Stimulated activated CD4-positive, alpha-beta T cell treated with anti-CD3 and anti-CD28 coated beads, Interleukin-1b, Interleukin-23, amount 100 ng/mL, for 4 hours (primary cell): ENCODE measurements around the gene CIAO2B.
"Not testable (repeated sequence)": the region's sequence is repeated elsewhere in the genome, so short reads cannot be mapped to it uniquely, and the experiment has no call there.

ENCODE experiments used
- DNase-seq, 2 donors: peaks; one replicate each; pipeline ENCODE4 v3.0.0-alpha.2; 2020; ENCODE audit warnings: low read depth in 2 of 2

Gene CIAO2B

GRCh38 chr16:66955363-66956153, 21.4 kb upstream of the CIAO2B start:
- not testable (repeated sequence) for DNase-seq

GRCh38 chr16:66954097-66954659, 20.0 kb upstream of the CIAO2B start:
- peak; percentile 65 to 68 for DNase-seq

- DNase-seq: no peak
These were observed 19.4 kb upstream of the CIAO2B start for GRCh38 chr16:66953462-66954096.

GRCh38 chr16:66952430-66953110, 18.4 kb upstream of the CIAO2B start:
- DNase-seq: no peak

GRCh38 chr16:66950971-66951790, 17.0 kb upstream of the CIAO2B start:
- DNase-seq: no peak

GRCh38 chr16:66950437-66950836, 16.2 kb upstream of the CIAO2B start:
- DNase-seq: no peak

GRCh38 chr16:66949472-66949871, 15.3 kb upstream of the CIAO2B start:
- DNase-seq: no peak

GRCh38 chr16:66948837-66949225, 14.6 kb upstream of the CIAO2B start:
- DNase-seq: no peak

GRCh38 chr16:66948134-66948836, 14.1 kb upstream of the CIAO2B start:
- no peak for DNase-seq

GRCh38 chr16:66947302-66948065, 13.3 kb upstream of the CIAO2B start:
- peak; percentile 74 to 78 for DNase-seq

GRCh38 chr16:66946974-66947301, 12.7 kb upstream of the CIAO2B start:
- no peak for DNase-seq

GRCh38 chr16:66946541-66946940, 12.3 kb upstream of the CIAO2B start:
- no peak for DNase-seq

GRCh38 chr16:66945939-66946338, 11.7 kb upstream of the CIAO2B start:
- DNase-seq: no peak

GRCh38 chr16:66944971-66945370, 10.8 kb upstream of the CIAO2B start:
- not testable (repeated sequence) for DNase-seq

- no peak for DNase-seq
These were observed 9.8 kb upstream of the CIAO2B start for GRCh38 chr16:66944054-66944441.

GRCh38 chr16:66943426-66944053, 9.3 kb upstream of the CIAO2B start:
- no peak for DNase-seq

- no peak for DNase-seq
These were observed 8.8 kb upstream of the CIAO2B start for GRCh38 chr16:66942981-66943380.

GRCh38 chr16:66940236-66940635, 6.0 kb upstream of the CIAO2B start:
- DNase-seq: no peak

- no peak for DNase-seq
These were observed 5.2 kb upstream of the CIAO2B start for GRCh38 chr16:66939366-66939765.
